GM19193 (cell line): ENCODE results near the gene KRT36.

ENCODE experiments used
- POLR2A ChIP-seq: IDR thresholded peaks from 4 replicates; pipeline ENCODE4 v1.6.1; 2011; ENCODE audit not compliant: insufficient read depth, insufficient read length; ENCODE audit errors: extremely low read depth

KRT36 gene

GRCh38 chr17:41489531-41489930 lies at the start of gene KRT36:
Gene KRT36, minus strand, starts transcription at chr17:41489910. Its CDS starts 46 bp downstream, at chr17:41489864.
- TF ChIP-seq POLR2A: no peak

DNA sequence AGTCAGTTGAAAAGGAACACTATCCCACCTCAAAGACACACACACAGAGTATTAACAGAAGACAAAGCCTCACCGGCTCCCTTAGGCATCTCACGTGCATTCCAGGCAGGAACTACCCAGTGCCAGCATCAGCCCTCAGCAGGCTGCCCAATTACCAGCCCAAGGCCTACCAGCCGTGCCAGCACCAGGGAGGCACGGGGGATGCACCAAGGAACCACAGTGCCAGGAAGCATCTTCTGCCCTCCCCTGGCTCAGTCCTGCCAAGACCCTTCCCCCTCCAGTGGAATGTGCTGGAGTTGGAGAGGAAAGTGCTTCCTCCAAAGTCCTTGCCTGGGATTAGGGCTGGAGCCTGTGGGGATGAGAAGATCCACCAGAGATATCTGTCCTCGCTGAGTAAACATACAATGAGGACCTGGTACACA lies 49.4 kb upstream of the KRT36 start:
- no peak for TF ChIP-seq POLR2A

DNA sequence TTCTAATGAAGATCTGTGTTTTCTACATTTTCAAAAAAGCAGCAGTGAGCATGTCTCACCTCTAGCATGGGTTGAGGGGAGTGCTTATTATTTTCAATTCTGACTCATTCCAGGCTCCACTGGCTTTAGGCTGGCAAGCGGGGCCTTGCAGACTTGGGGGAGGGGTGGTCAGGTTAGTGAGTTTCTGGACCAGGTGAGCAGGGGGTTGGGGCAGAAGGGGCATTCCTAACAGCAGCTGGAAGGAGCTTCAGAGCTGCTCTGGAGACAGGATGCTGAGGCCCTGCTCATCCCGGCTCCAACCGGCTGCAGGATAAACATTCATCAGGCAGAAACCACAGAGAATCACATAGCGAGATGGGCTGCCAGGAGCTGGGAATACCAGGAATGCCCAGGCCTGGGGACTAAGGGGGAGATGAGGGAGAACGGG lies 48.9 kb upstream of the KRT36 start:
- TF ChIP-seq POLR2A: no peak

DNA sequence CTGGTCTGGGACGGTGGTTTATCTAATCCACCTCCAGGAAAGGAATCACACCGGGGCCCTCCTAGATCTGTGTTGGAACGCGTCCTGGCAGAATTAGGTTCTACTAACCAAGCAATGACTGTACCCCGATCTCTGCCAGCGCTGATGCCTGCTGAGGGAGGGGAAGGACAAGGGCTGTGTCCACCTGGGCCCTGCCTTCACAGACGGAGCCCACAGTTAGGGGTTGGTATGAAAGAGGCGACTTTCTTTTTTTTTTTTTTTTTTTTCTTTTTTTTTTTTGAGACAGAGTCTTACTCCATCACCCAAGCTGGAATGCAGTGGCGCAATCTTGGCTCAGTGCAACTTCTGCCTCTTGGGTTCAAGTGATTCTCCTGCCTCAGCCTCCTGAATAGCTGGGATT lies 48.3 kb upstream of the KRT36 start:
- no peak for TF ChIP-seq POLR2A

GRCh38 chr17:41537614-41537954 lies 47.9 kb upstream of the KRT36 start:
- no peak for TF ChIP-seq POLR2A

DNA sequence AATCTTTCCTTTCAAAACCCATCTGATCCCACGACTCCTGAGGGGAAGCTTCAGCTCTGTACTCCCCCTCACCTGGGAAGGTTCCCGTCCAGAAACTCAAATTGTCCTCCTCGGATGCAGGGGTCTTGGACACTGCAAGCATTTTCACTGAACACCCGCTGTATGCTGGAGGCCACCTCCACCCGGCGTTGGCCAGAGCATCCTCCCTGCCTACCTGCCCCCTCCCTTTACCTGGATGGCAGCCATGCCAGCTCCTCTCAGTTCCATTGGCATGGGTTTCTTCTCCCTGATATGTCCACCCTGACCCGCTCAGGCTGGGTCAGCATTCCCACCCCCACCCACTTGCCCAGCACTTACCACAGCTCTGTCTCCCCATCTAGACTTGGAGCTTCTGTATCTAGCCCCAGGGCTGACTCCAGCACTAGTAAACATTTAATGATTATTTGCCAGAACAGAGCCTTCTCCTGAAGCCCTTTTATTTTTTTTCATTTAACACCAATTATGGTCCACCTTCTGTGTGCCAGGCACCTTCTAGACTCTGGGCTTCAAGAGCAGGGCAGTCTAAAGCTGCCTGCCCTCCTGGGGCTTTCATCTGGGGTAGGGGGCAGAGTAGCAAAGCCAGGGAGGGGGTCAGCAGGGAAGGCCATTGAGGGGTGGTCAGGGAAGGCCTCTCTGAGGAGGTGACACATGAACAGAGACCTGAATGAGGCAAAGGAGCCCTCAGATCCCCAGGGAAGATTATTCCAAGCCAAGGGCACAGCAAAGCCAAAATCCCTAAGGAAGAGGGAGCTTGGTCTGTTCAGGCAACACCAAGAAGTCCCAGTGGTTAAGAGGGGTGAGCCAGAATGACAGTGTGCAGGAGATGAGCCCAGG lies 47.3 kb upstream of the KRT36 start:
- no peak for TF ChIP-seq POLR2A

DNA sequence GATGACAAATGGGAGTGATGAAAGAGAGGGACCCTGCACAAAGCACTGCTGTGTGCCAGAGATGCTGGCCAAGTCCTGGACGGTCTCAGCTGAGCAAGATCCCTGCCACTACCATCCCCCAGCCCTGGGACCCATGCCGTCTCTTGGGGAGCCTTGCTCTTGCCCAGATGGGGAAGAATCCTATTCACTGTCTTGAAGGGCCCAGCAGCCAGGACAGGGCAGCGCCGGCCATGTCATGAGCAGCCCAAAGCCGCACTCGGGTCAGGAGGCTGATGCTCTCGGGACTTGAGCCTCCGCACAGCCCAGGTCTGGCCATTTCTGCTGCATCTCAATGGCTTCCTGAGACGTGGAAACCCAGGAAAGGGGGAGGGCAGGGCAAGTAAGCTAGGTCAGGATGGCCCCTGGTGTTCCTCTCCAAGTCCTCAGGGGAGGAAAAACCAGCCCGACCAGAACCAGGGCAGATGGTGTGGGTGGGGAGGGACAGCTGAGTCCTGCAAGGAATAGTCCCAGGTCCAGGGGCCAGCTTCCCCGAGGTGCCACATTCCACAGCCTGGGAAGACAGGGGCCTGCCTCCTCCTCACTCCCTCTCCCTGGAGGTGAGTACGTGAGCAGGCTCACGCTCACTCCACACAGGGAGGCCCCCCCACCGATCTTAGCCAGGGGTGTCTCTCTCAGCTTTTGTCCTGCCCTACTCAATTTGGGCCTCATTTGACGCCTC lies 46.2 kb upstream of the KRT36 start:
- TF ChIP-seq POLR2A: no peak

DNA sequence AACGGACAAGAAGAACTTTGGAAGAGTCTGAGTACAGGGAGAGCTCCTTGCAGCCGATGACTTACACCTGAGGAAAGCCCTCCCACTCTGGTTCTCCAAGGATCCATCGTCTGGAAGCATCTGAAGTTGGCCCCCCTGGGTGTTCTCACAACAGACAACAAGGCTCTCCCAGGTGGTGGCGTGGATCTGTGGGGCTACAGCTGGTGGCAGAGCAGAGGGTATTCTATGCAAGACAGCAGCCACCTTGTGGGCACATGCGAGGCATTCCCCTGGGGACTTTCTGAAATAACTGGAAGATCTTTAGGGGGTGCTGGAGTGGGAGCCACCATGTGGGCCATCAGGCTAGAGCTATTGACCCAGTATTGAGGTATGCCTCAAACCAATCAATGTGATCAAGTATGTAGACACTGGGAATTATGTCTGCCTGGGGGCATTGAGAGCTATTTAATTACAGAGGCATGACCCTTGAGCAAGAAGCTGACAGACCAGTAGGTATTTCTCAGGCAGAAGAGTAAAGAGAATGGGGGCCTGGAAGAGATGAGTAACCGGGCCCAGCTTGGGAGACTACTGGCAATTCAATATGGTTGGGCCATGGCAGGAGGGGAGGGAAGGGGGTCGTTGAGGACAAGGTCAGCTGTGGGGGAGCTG lies 45.3 kb upstream of the KRT36 start:
- no peak for TF ChIP-seq POLR2A

DNA sequence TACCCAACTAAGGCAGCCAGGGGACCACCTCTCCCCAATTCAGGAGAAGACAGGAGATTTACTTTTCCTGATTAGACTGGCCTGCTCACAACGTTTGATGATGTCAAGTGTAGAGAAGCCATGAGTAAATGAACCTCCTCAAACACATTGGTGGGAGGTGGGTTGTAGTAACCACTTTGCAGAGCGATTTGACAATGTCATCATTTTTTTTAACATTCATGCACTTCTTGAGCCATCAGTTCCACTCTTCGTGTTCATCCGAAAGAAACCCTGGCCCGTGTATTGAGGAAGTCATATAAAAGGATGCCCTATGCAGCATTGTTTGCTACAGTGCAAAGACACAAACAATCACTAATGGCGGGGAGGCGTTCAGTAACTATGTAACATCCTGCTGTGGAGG lies 43.9 kb upstream of the KRT36 start:
- TF ChIP-seq POLR2A: no peak

DNA sequence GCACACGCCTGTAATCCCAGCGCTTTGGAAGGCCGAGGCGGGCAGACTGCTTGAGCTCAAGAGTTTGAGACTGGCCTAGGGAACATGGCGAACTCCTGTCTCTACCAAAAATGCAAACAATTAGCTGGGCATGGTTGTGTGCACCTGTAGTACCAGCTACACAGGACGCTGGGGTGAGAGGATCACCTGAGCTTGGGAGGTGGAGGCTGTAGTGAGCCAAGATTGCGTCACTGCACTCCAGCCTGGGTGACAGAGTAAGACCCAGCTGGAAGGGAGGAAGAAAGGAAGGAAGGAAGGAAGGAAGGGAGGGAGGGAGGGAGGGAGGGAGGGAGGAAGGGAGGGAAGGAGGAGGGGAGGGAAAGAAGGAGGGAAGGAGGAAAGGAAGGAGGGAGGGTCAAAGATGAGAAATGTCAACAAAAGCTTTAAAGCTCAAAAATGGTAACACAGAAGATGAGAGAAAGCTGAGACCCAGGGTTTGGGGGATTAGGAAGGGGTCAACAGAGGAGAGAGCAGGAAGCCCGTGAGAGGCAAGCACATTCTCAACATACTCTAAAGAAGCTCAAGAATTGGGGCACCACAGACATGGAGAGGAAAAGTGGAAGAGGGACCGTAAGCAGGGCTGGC lies 43.3 kb upstream of the KRT36 start:
- TF ChIP-seq POLR2A: no peak

DNA sequence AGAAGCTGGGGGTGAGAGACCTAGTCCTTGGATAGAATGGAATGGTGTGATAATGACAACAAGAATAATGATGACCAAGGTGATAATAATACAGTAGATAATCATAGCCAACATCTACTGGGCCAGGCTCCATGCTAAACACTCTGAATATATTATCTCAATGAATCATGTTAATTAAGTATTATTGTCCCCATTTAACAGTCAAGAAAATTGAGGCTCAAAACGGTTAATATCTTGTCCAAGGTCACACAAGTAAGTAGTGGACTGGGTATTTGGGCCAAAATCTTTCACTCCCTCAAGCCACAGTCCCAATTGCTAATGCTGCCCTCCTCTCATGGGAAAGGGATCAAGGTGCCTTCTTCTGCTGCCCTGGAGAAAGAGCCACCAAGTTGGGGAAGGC lies 42.3 kb upstream of the KRT36 start:
- TF ChIP-seq POLR2A: no peak

DNA sequence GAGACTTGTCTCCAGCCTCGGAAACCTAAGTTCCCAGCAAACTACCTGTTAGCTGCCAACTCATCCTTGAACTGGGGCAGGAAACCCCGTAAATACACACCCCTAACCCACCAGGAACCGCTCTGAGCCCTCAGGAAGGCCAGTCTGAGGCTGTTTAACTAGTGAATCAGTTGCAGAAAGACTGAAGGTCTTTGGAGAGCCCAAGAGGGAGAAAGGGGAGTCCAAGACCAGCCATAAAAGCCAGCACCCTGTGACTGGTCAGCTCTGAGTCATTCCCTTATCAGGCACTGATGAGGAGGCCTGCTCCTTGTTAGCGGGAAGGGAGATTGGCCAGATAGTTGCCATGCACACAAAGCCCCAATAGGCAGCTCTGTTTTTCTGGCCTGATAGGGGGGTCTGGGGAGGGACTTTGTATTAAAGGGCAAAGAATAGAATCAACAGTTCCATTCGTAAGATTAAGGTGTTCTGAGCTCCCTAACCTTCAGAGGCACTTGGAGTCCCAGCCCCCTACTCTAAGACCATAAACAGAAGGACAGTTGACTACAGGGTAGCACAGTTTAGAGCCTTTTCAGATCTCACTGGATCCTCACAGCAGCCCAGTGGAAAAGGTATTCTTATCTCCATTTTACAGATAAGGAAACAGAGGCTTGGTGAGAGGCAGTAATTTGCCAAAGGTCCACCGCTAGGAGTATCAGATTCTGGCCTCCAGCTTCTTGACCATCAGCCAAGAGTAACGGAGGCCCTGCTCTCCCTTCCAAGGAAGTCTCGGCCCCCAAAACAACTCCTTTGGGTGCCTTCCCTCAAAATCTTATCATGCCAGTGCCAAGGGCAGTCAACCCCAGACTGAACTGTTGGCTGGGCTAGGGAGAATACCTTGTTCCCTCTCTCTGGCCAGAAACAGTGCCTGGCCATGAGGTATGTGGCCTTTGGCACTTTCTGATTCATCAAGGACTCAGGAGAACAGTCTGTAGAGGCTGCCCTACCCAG lies 40.6 kb upstream of the KRT36 start:
- TF ChIP-seq POLR2A: no peak

DNA sequence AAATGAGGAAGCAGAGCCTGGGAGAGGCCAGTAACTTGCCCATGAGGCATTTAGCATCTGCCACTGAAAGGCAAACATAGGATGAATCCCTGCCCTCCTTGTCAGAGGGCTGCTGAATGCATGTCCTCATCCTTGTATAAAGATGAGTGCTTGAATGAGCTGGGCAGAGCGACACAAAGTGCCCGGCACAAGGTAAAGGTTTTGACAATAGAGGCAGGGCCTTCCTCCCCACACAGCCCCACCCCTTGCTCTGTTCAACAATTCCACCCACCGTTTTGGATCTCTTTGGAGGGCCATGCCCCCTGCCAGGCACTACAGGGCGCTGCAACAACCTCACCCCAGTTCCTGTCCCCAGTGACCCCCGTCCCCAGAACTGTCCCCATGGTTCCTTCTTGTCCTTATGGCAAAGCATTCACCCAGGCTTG lies 39.8 kb upstream of the KRT36 start:
- TF ChIP-seq POLR2A: no peak

DNA sequence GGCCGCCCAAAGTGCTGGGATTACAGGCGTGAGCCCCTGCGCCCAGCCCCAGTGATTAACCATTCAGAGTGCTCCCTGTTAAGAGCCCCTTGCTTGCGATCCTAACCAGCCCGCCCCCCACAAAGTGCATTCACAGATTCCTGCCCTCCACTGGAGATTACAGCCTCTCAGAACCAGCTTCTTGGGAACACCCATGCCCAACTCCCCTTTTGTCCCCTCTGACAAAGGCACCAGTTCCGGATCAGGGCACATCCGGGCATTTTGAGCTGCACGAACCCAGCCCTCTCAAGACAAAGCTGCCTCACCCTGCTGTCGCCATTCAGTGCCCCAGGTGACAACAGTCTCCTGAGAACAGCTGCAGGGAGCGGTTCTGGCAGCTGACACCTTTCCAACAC lies 39.2 kb upstream of the KRT36 start:
- TF ChIP-seq POLR2A: no peak

- no peak for TF ChIP-seq POLR2A
These were observed 37.6 kb upstream of the KRT36 start for GRCh38 chr17:41527063-41528023.
